Liver (tissue), 9 donors: ENCODE data around the gene ARHGAP9. TPM values are rescaled to one million over a fixed set of nuclear protein-coding genes. Genes with fewer than 3 reads are reported as not detected.

Experiments used
- DNase-seq: peaks from one replicate; pipeline ENCODE4 v3.0.0-alpha.2; 2017; ENCODE audit warnings: low spot score
- H3K27ac ChIP-seq, 2 donors: one replicate each; pipeline ENCODE4 v1.7.0; 2013; ENCODE audit warnings: inconsistent platforms in 2 of 2, low read length in 2 of 2, control low read depth in 1 of 2, low read depth in 1 of 2, mild to moderate bottlenecking in 1 of 2
- H3K27me3 ChIP-seq, 4 donors: one replicate each; pipeline versions ENCODE4 v1.6.1 to v1.7.0; 2013; ENCODE audit warnings: low read length in 3 of 4, inconsistent platforms in 1 of 4, mild to moderate bottlenecking in 1 of 4, moderate library complexity in 1 of 4; ENCODE audit not compliant: control insufficient read depth in 4 of 4, insufficient read depth in 4 of 4
- H3K36me3 ChIP-seq, 4 donors: one replicate each; pipeline versions ENCODE4 v1.6.1 to v1.7.0; 2013; ENCODE audit warnings: low read length in 3 of 4, mild to moderate bottlenecking in 3 of 4, low read depth in 1 of 4, moderate library complexity in 1 of 4; ENCODE audit not compliant: control insufficient read depth in 4 of 4, insufficient read depth in 3 of 4
- H3K4me1 ChIP-seq, 4 donors: one replicate each; pipeline versions ENCODE4 v1.6.1 to v1.7.0; 2013; ENCODE audit warnings: low read length in 3 of 4, mild to moderate bottlenecking in 3 of 4, moderate library complexity in 1 of 4; ENCODE audit not compliant: control insufficient read depth in 4 of 4, insufficient read depth in 4 of 4
- H3K4me3 ChIP-seq, 3 donors: one replicate each; pipeline versions ENCODE4 v1.6.1 to v1.7.0; 2013; ENCODE audit warnings: low read length in 3 of 3, control low read depth in 1 of 3, low read depth in 1 of 3, mild to moderate bottlenecking in 1 of 3
- H3K9ac ChIP-seq, 2 donors: one replicate each; pipeline ENCODE4 v1.7.0; 2013; ENCODE audit warnings: low read length in 2 of 2, mild to moderate bottlenecking in 2 of 2, moderate library complexity in 2 of 2, control low read depth in 1 of 2, low read depth in 1 of 2
- H3K9me3 ChIP-seq, 4 donors: one replicate each; pipeline versions ENCODE4 v1.6.1 to v1.7.0; 2013; ENCODE audit warnings: low read length in 3 of 4; ENCODE audit not compliant: control insufficient read depth in 4 of 4
- ATF3 ChIP-seq: IDR thresholded peaks from 2 replicates; pipeline ENCODE4 v1.6.1; 2016; ENCODE audit warnings: antibody characterized with exemption
- CTCF ChIP-seq: fragments of 150-350 bp; IDR thresholded peaks from 2 replicates; pipeline ENCODE4 v1.5.1; 2017; ENCODE audit warnings: improper control_type of control experiment, low read depth, low read length; ENCODE audit not compliant: missing input control
- EGR1 ChIP-seq, 2 donors: IDR thresholded peaks; 2 replicates each; pipeline ENCODE4 v1.6.1; 2016 to 2018; ENCODE audit warnings: antibody characterized with exemption in 2 of 2, low read depth in 2 of 2
- FOXA1 ChIP-seq: IDR thresholded peaks from 2 replicates; pipeline ENCODE4 v1.6.1; 2016; ENCODE audit warnings: antibody characterized with exemption
- FOXA2 ChIP-seq: IDR thresholded peaks from 2 replicates; pipeline ENCODE4 v1.6.1; 2016; ENCODE audit warnings: antibody characterized with exemption
- GABPA ChIP-seq, 2 donors: IDR thresholded peaks in 1 of 2; conservative IDR thresholded peaks in 1 of 2; 2 replicates each; pipeline ENCODE4 v1.6.1; 2016; ENCODE audit warnings: antibody characterized with exemption in 2 of 2, mild to moderate bottlenecking in 1 of 2, moderate library complexity in 1 of 2
- HNF4A ChIP-seq, 2 donors: conservative IDR thresholded peaks; 2 replicates each; pipeline ENCODE4 v1.6.1; 2016; ENCODE audit warnings: antibody characterized with exemption in 2 of 2, mild to moderate bottlenecking in 2 of 2
- HNF4G ChIP-seq: IDR thresholded peaks from 2 replicates; pipeline ENCODE4 v1.6.1; 2016; ENCODE audit warnings: antibody characterized with exemption
- JUND ChIP-seq, 2 donors: IDR thresholded peaks; 2 replicates each; pipeline ENCODE4 v1.6.1; 2016; ENCODE audit warnings: antibody characterized with exemption in 2 of 2
- MAX ChIP-seq: IDR thresholded peaks from 2 replicates; pipeline ENCODE4 v1.6.1; 2016; ENCODE audit warnings: antibody characterized with exemption
- NR2F2 ChIP-seq: IDR thresholded peaks from 2 replicates; pipeline ENCODE4 v1.6.1; 2016; ENCODE audit warnings: antibody characterized with exemption
- RAD21 ChIP-seq, 2 donors: IDR thresholded peaks; 2 replicates each; pipeline ENCODE4 v1.6.1; 2016; ENCODE audit warnings: antibody characterized with exemption in 2 of 2, mild to moderate bottlenecking in 2 of 2
- REST ChIP-seq: IDR thresholded peaks from 2 replicates; pipeline ENCODE4 v1.6.1; 2016; ENCODE audit warnings: antibody characterized with exemption, mild to moderate bottlenecking
- RXRA ChIP-seq, 2 donors: IDR thresholded peaks; 2 replicates each; pipeline ENCODE4 v1.6.1; 2017 to 2018; ENCODE audit warnings: antibody characterized with exemption in 2 of 2, mild to moderate bottlenecking in 1 of 2
- SP1 ChIP-seq: IDR thresholded peaks from 2 replicates; pipeline ENCODE4 v1.6.1; 2018; ENCODE audit warnings: antibody characterized with exemption, mild to moderate bottlenecking
- TAF1 ChIP-seq: conservative IDR thresholded peaks from 2 replicates; pipeline ENCODE4 v1.6.1; 2016; ENCODE audit warnings: antibody characterized with exemption, mild to moderate bottlenecking
- YY1 ChIP-seq: IDR thresholded peaks from 2 replicates; pipeline ENCODE4 v1.6.1; 2016; ENCODE audit warnings: antibody characterized with exemption, mild to moderate bottlenecking
- ZBTB33 ChIP-seq: IDR thresholded peaks from 2 replicates; pipeline ENCODE4 v1.6.1; 2016; ENCODE audit warnings: antibody characterized with exemption
- WGBS: extraction: QIAGEN DNeasy Blood & Tissue Kit; methylation state at CpG from one replicate; pipeline ENCODE4 v1.1.7; 2013; 5-methylcytosine and 5-hydroxymethylcytosine counted together
- polyA plus RNA-seq, 2 donors: library from polyadenylated mRNA; stranded (reverse) in 1 of 2; unstranded in 1 of 2; fragments of 200-250 nt in 1 of 2; fragments of >200 nt in 1 of 2; fragmentation: Nextera tagmentation in 1 of 2; extraction: Ambion mirVana in 1 of 2; gene quantifications; one replicate each; pipeline versions ENCODE4 v1.2.1 to v1.2.3, GENCODE V29; 2013 to 2015
- total RNA-seq, 2 donors: library from RNA; depleted of rRNA; stranded (reverse); fragments of >200 nt; gene quantifications; one replicate each; pipeline ENCODE4 v1.2.3, GENCODE V29; 2014
- donor health status: healthy.
- donor health status: healthy.
- donor health status: healthy.
- donor health status: healthy.
- donor health status: healthy.

Gene ARHGAP9
- total and polyA plus RNA-seq, 4 donors, result 3.0 to 12.0 (median 7.1) TPM

- TF ChIP-seq TAF1, result no peak
- TF ChIP-seq HNF4G, result no peak
- no peak for TF ChIP-seq YY1
- no peak for TF ChIP-seq REST
- no peak for TF ChIP-seq GABPA (IDR thresholded peaks at IDR 0.05 in 1 of 2, conservative IDR thresholded peaks at IDR 0.05 in 1 of 2)
- no peak for TF ChIP-seq EGR1 (IDR thresholded peaks at IDR 0.05; ENCODE audit: low read depth in 2 of 2)
- no peak for TF ChIP-seq CTCF
- TF ChIP-seq ZBTB33, result no peak
- no peak for TF ChIP-seq RAD21 (IDR thresholded peaks at IDR 0.05)
- no peak for TF ChIP-seq HNF4A (conservative IDR thresholded peaks at IDR 0.05)
- no peak for TF ChIP-seq NR2F2
- no peak for TF ChIP-seq JUND (IDR thresholded peaks at IDR 0.05)
- TF ChIP-seq MAX, result no peak
- TF ChIP-seq FOXA1, result no peak
- no peak for TF ChIP-seq ATF3
- no peak for TF ChIP-seq RXRA (IDR thresholded peaks at IDR 0.05)
- no peak for TF ChIP-seq SP1
- TF ChIP-seq FOXA2, result no peak
- no peak for DNase-seq
- Histone ChIP-seq H3K27ac (no peak overlapping the region), H3K4me1 (peaks cover 7 to 19% (median 17%) of the 10 kb centered on the region in 4 donors), H3K9me3 (no peaks in the 10 kb centered on the region), H3K9ac (no peak overlapping the region), H3K27me3 (no peaks in the 10 kb centered on the region), H3K4me3 (no peak overlapping the region), H3K36me3 (peaks cover 21 to 65% (median 47%) of the 10 kb centered on the region in 4 donors)
- WGBS, result 94% methylated on average over 12 of the region's 12 CpGs
Observed at GRCh38 chr12:57528176-57528575, 48.5 kb upstream of the ARHGAP9 start.
